Keratinocyte (primary cell): Measurements from ENCODE around the gene PRR29.

Experiments
- CTCF ChIP-seq, 3 experiments: IDR thresholded peaks in 1 of 3; conservative IDR thresholded peaks in 1 of 3; optimal IDR thresholded peaks in 1 of 3; 2 replicates in 2 of 3; 3 replicates in 1 of 3; pipeline versions ENCODE3 to v1.5.1; 2011; ENCODE audit warnings: low read length in 3 of 3, mild to moderate bottlenecking in 3 of 3, moderate library complexity in 2 of 3, control low read depth in 1 of 3, inconsistent platforms in 1 of 3; ENCODE audit not compliant: insufficient read depth in 2 of 3; ENCODE audit errors: extremely low read depth in 1 of 3
- EZH2 ChIP-seq: IDR thresholded peaks from one replicate; pipeline ENCODE4 v1.6.1; 2012; ENCODE audit warnings: inconsistent platforms, mild to moderate bottlenecking, low read length, moderate library complexity

GRCh38 chr17:63954402-63955063 is 43.6 kb upstream of the PRR29 start:
- TF ChIP-seq EZH2 (no peak), CTCF (optimal IDR thresholded peaks at IDR 0.05 in 1 of 3, IDR thresholded peaks at IDR 0.05 in 1 of 3, conservative IDR thresholded peaks at IDR 0.05 in 1 of 3; ENCODE audit: extremely low read depth in 1 of 3, insufficient read depth in 2 of 3, low read length in 3 of 3) (no peak)
